Measurements from ENCODE around the gene FANCL.

- TF ChIP-seq POLR2A (IDR thresholded peaks at IDR 0.05; ENCODE audit: low read length) (no peak), GATA1 (IDR thresholded peaks at IDR 0.05; ENCODE audit: low read depth, low read length) (no peak)
These were observed 119.1 kb downstream of the FANCL start for GRCh38 chr2:58122040-58122439.
